Coronary artery (tissue), 2 donors: ENCODE measurements around the gene PLCB2.

Experiments used
- DNase-seq: peaks from one replicate; pipeline ENCODE4 v3.0.0-alpha.2; 2017; ENCODE audit warnings: low spot score
- H3K27ac ChIP-seq, 2 donors: fragments of 200-600 bp; sonication (generic); one replicate each; pipeline ENCODE4 v1.5.1; 2016 to 2019
- H3K4me3 ChIP-seq: fragments of 200-600 bp; sonication (generic); 2 replicates; pipeline ENCODE4 v1.5.1; 2016; ENCODE audit warnings: mild to moderate bottlenecking, moderate library complexity
- CTCF ChIP-seq: fragments of 200-600 bp; sonication (generic); IDR thresholded peaks from one replicate; pipeline ENCODE4 v1.5.1; 2019; ENCODE audit warnings: antibody characterized with exemption

Gene PLCB2

DNA sequence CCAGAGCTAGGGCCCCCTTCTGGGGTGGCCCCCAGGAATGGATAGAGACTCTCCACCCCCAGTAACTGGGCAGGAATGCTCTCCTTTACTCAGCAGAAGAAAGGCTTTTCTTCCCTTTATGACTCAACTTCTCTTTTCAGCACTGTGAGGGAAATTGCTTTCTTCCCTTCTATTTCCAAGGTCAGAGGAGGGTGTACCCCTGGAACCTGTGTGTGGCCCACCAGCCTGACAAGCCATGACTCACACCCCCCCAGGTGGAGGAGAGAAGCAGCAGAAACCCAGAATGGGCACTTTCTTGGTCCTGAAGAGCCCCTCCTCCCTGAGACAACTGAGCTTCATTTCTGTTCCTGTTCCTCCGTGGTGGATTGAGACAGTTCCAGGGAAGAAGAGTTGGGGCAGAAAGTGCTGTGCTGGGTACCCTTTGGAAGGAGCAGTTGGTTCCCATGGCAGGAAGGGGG is 22.2 kb downstream of the PLCB2 start:
- TF ChIP-seq CTCF: no peak
- Histone ChIP-seq H3K27ac (no peak overlapping the region), H3K4me3 (no peak overlapping the region)
- DNase-seq: no peak

GRCh38 chr15:40285151-40285550 is 22.6 kb downstream of the PLCB2 start:
- Histone ChIP-seq H3K4me3 (no peak overlapping the region), H3K27ac (no peak overlapping the region)
- TF ChIP-seq CTCF: no peak
- DNase-seq: no peak

GRCh38 chr15:40283615-40284300 is 24.0 kb downstream of the PLCB2 start:
- DNase-seq: no peak
- TF ChIP-seq CTCF: no peak
- Histone ChIP-seq H3K27ac (no peak overlapping the region), H3K4me3 (peak overlapping the region; percentile 70)

DNA sequence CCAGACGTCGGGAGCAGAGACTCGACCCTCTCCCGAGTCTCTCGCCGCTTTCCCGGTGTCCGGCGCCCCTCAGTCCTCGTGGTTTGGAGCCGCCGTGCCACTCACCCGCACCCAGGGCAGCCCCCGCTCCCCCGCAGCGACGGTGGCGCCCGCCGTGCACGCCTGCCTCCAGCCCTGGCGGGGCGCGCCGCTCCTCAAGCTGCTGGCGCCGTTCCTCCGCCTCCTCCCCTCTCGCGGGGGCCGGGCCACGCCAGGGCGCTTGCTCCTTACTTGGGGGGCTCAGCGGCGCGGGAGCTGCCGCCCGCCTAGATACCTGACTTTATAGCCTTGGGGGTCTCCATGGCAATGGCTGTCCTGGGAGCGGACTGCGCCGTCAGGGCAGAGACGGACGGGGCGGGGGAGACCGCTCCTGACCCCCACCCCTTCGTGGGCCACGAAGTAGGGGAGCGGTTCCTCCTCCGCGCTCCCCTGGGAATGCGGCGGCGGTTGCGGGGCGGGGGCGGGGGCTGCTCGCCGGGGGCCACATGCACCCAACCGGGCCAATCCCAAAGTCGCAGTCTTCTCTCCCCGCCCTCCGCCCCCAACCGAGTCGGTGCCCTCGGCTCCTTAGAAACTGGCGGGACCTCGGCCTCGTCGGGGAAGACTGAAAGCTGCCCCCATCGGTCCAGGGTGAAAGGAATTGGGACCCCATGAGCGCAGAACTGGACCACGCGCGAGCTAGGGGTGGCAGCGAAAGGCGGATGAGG is 24.7 kb downstream of the PLCB2 start, which contains the start of gene ANKRD63:
ANKRD63 (minus strand) TSS at position 196 of the 746 bp plus-strand sequence. CDS start 478 bp downstream, outside the sequence.
- peak within 1 kb of the TSS; percentile 70 for H3K4me3 ChIP-seq
- TF ChIP-seq CTCF: no peak
- H3K27ac ChIP-seq: no peak within 1 kb of the TSS
- no peak for DNase-seq

DNA sequence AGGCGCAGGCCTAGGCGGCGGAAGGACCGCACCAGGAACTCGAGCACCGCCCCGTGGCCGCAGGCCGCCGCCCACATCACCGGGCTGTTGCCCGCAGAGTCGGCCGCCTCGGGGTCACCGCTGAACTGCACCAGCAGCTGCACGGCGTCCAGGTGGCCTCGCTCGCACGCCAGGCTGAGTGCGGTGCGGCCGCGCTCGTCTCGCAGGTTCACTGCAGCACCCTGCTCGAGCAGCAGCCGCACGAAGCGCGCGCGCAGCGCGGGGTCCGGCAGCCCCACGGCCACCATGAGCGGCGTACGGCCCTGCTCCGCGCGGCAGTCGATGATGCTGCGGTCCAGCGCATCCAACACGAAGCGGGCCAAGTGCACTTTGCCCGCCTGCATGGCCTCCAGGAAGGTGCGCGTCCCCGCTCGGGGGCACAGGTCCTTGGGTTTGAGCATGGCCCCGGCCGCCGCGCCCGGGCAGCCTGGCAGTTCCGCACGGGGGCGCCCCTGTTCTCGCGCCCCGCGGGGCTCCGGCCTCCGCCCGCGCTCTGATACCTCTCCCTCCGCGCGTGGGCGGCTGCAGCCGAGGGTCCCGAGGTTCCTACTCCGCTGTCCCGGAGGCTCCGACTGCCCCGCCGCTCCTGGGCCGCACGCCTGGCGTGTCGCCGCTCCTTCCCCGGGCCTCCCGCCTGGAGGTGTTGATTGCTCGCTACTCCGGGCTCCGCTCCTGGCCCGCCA is 25.4 kb downstream of the PLCB2 start:
- Histone ChIP-seq H3K27ac (no peak overlapping the region), H3K4me3 (peak overlapping the region; percentile 70)
- no peak for DNase-seq
- no peak for TF ChIP-seq CTCF

DNA sequence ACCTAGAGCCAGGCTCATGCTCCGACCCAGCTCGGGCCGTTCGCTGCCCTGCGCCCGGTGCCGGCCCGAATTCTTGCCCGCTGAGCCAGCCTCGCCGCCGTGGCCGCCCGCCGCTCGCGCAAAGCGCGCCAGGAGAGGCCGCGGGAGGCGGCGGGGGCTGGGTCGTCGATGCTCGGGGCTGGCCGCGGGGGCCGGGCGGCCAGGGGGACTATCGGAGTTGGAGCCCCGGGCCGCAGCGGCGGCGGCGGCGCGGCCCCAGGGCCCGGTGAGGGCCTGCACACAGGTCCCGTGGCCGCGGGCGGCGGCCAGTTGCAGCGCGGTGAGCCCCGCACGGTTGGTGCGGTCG is 26.0 kb downstream of the PLCB2 start:
- DNase-seq: no peak
- H3K27ac ChIP-seq: no peak overlapping the region
- no peak for TF ChIP-seq CTCF
- H3K4me3 ChIP-seq: peak overlapping the region; percentile 70
